HG03060 (cell line): Measurements from ENCODE around the gene TMEM164.

Source experiments
- ATAC-seq: cut with Tn5 transposase; IDR thresholded peaks from one replicate; pipeline ENCODE4 v1.9.1; 2021; ENCODE audit warnings: low read depth, moderate number of reproducible peaks; ENCODE audit not compliant: unreplicated experiment

TMEM164 gene

GRCh38 chrX:110003167-110004156 lies 548 bp downstream of the TMEM164 start:
- no peak for ATAC-seq

- no peak for ATAC-seq
These were observed 1.3 kb downstream of the TMEM164 start for GRCh38 chrX:110004215-110004614.

- ATAC-seq: no peak
These were observed 1.9 kb downstream of the TMEM164 start for GRCh38 chrX:110004731-110005369.

- no peak for ATAC-seq
These were observed 3.2 kb downstream of the TMEM164 start for GRCh38 chrX:110006161-110006560.

GRCh38 chrX:110006821-110007375 lies 4.0 kb downstream of the TMEM164 start:
- no peak for ATAC-seq

- no peak for ATAC-seq
These were observed 5.2 kb downstream of the TMEM164 start for GRCh38 chrX:110008011-110008635.

- no peak for ATAC-seq
These were observed 10.0 kb downstream of the TMEM164 start for GRCh38 chrX:110012818-110013485.

- no peak for ATAC-seq
These were observed 11.1 kb downstream of the TMEM164 start for GRCh38 chrX:110013968-110014367.

- no peak for ATAC-seq
These were observed 12.1 kb downstream of the TMEM164 start for GRCh38 chrX:110015032-110015431.

- ATAC-seq: no peak
These were observed 13.0 kb downstream of the TMEM164 start for GRCh38 chrX:110015915-110016314.

- ATAC-seq: no peak
These were observed 17.6 kb downstream of the TMEM164 start for GRCh38 chrX:110020536-110020935.

GRCh38 chrX:110021258-110022022 lies 18.5 kb downstream of the TMEM164 start:
- no peak for ATAC-seq

GRCh38 chrX:110022599-110023448 lies 19.9 kb downstream of the TMEM164 start:
- ATAC-seq: no peak

- ATAC-seq: no peak
These were observed 22.5 kb downstream of the TMEM164 start for GRCh38 chrX:110025395-110025794.

GRCh38 chrX:110026099-110026844 lies 23.4 kb downstream of the TMEM164 start:
- no peak for ATAC-seq

- ATAC-seq: no peak
These were observed 29.7 kb downstream of the TMEM164 start for GRCh38 chrX:110032534-110033147.

GRCh38 chrX:110034036-110034435 lies 31.1 kb downstream of the TMEM164 start:
- ATAC-seq: no peak
